Subcutaneous adipose tissue (tissue), 4 donors: ENCODE data around the gene EPAS1. TPM values are rescaled to one million over a fixed set of nuclear protein-coding genes. Genes with fewer than 3 reads are reported as not detected.

Experiments used
- total RNA-seq, 4 donors: library from RNA; depleted of rRNA; stranded (reverse); fragments of >200 nt; gene quantifications; one replicate each; pipeline ENCODE4 v1.1.0, GENCODE V29; 2016
- TF ChIP-seq, protein P1 (sequence below): fragments of 450-650 bp; IDR thresholded peaks from one replicate; pipeline ENCODE4 v1.5.1; 2016; ENCODE audit warnings: low read depth, mild to moderate bottlenecking, control low read depth, antibody characterized with exemption, moderate library complexity

The EPAS1 gene
- total RNA-seq, 4 donors from 2014 or later = 168 to 1,000 (median 337) TPM

GRCh38 chr2:46306988-46307655 is 9.9 kb downstream of the EPAS1 start:
- TF ChIP-seq, protein P1, sequence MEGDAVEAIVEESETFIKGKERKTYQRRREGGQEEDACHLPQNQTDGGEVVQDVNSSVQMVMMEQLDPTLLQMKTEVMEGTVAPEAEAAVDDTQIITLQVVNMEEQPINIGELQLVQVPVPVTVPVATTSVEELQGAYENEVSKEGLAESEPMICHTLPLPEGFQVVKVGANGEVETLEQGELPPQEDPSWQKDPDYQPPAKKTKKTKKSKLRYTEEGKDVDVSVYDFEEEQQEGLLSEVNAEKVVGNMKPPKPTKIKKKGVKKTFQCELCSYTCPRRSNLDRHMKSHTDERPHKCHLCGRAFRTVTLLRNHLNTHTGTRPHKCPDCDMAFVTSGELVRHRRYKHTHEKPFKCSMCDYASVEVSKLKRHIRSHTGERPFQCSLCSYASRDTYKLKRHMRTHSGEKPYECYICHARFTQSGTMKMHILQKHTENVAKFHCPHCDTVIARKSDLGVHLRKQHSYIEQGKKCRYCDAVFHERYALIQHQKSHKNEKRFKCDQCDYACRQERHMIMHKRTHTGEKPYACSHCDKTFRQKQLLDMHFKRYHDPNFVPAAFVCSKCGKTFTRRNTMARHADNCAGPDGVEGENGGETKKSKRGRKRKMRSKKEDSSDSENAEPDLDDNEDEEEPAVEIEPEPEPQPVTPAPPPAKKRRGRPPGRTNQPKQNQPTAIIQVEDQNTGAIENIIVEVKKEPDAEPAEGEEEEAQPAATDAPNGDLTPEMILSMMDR = no peak

- TF ChIP-seq, protein P1 = no peak
Observed at GRCh38 chr2:46308081-46308480, 10.9 kb downstream of the EPAS1 start.

- TF ChIP-seq, protein P1 = no peak
Observed at GRCh38 chr2:46308629-46309028, 11.4 kb downstream of the EPAS1 start.

- TF ChIP-seq, protein P1 = no peak
Observed at GRCh38 chr2:46309052-46309953, 12.1 kb downstream of the EPAS1 start.

GRCh38 chr2:46310446-46310845 is 13.2 kb downstream of the EPAS1 start:
- TF ChIP-seq, protein P1 = no peak

GRCh38 chr2:46311651-46312223 is 14.5 kb downstream of the EPAS1 start:
- TF ChIP-seq, protein P1 = no peak

GRCh38 chr2:46313063-46313462 is 15.9 kb downstream of the EPAS1 start:
- TF ChIP-seq, protein P1 = no peak
